Vagina (tissue), 2 donors: Measurements from ENCODE around the gene PTPN3.

Experiments used
- POLR2A ChIP-seq, 2 donors: fragments of 450-650 bp; IDR thresholded peaks; one replicate each; pipeline ENCODE4 v1.6.1; 2017; ENCODE audit warnings: antibody characterized with exemption in 2 of 2, mild to moderate bottlenecking in 2 of 2, moderate library complexity in 2 of 2
- TF ChIP-seq, protein P1 (sequence below), 3 experiments: fragments of 450-650 bp in 2 of 3; fragments of 200-600 bp in 1 of 3; sonication (generic) in 1 of 3; IDR thresholded peaks; one replicate each; pipeline ENCODE4 v1.5.1; 2017 to 2019; ENCODE audit warnings: antibody characterized with exemption in 3 of 3, mild to moderate bottlenecking in 2 of 3, moderate library complexity in 2 of 3

DNA sequence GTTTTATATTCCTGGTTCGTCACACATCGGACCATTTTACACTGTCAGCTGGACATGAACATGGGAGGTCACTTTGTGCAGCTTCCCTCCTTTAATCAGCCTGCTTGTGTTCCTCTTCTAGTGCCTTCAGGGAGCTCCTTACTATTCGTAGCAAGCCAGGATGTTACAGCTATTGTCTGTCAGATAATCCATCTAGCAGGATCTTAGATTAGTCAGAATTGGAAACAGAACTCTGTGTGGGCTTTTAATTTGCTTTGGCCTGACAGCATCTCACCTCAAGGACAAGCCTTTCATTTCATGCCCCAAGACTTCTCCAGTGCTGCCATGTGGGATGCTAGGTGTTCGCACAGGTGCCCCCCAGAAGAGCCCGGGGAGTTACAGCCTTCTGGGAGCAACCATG, 147.1 kb downstream of the PTPN3 start:
- TF ChIP-seq POLR2A (IDR thresholded peaks at IDR 0.05), result no peak
- TF ChIP-seq, protein P1, sequence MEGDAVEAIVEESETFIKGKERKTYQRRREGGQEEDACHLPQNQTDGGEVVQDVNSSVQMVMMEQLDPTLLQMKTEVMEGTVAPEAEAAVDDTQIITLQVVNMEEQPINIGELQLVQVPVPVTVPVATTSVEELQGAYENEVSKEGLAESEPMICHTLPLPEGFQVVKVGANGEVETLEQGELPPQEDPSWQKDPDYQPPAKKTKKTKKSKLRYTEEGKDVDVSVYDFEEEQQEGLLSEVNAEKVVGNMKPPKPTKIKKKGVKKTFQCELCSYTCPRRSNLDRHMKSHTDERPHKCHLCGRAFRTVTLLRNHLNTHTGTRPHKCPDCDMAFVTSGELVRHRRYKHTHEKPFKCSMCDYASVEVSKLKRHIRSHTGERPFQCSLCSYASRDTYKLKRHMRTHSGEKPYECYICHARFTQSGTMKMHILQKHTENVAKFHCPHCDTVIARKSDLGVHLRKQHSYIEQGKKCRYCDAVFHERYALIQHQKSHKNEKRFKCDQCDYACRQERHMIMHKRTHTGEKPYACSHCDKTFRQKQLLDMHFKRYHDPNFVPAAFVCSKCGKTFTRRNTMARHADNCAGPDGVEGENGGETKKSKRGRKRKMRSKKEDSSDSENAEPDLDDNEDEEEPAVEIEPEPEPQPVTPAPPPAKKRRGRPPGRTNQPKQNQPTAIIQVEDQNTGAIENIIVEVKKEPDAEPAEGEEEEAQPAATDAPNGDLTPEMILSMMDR (IDR thresholded peaks at IDR 0.05), result no peak
